NCI-H2107 treated with DMSO at 0.1 percent for 48 hours (cell line): ENCODE results near the gene IFT27.
"Not testable (repeated sequence)": the region's sequence is repeated elsewhere in the genome, so short reads cannot be mapped to it uniquely, and the experiment has no call there.

ENCODE experiments used
- DNase-seq: peaks from one replicate; lab custom pipeline; 2025; ENCODE audit not compliant: unreplicated experiment; lab: John Stamatoyannopoulos, UW

IFT27 gene

GRCh38 chr22:36765943-36766450 is 9.9 kb downstream of the IFT27 start:
- no peak for DNase-seq

- DNase-seq, result no peak
These were observed 10.6 kb downstream of the IFT27 start for GRCh38 chr22:36765131-36765942.

GRCh38 chr22:36764641-36765040 is 11.3 kb downstream of the IFT27 start:
- no peak for DNase-seq

GRCh38 chr22:36764060-36764459 is 11.9 kb downstream of the IFT27 start:
- DNase-seq, result no peak

- no peak for DNase-seq
These were observed 12.3 kb downstream of the IFT27 start for GRCh38 chr22:36763576-36763975.

- DNase-seq, result no peak
These were observed 13.1 kb downstream of the IFT27 start for GRCh38 chr22:36762687-36763260.

- DNase-seq, result no peak
These were observed 14.2 kb downstream of the IFT27 start for GRCh38 chr22:36761553-36762240.

GRCh38 chr22:36760786-36761185 is 15.1 kb downstream of the IFT27 start:
- no peak for DNase-seq

GRCh38 chr22:36759481-36760159 is 16.3 kb downstream of the IFT27 start:
- DNase-seq, result no peak

GRCh38 chr22:36758792-36759271 is 17.1 kb downstream of the IFT27 start:
- no peak for DNase-seq

GRCh38 chr22:36757668-36758211 is 18.2 kb downstream of the IFT27 start:
- DNase-seq, result peak; percentile 34

- DNase-seq, result no peak
These were observed 18.9 kb downstream of the IFT27 start for GRCh38 chr22:36756746-36757655.

GRCh38 chr22:36756031-36756430 is 19.9 kb downstream of the IFT27 start:
- DNase-seq, result no peak

- DNase-seq, result no peak
These were observed 20.6 kb downstream of the IFT27 start for GRCh38 chr22:36755316-36755715.

GRCh38 chr22:36754881-36755280 is 21.0 kb downstream of the IFT27 start:
- DNase-seq, result not testable (repeated sequence)

GRCh38 chr22:36753916-36754315 is 22.0 kb downstream of the IFT27 start:
- DNase-seq, result no peak

GRCh38 chr22:36753120-36753802 is 22.7 kb downstream of the IFT27 start:
- no peak for DNase-seq

- DNase-seq, result no peak
These were observed 29.4 kb downstream of the IFT27 start for GRCh38 chr22:36746375-36746970.
